OCI-LY3 (cell line): ENCODE results near the gene RIN3.

Experiments
- EZH2phosphoT487 ChIP-seq: fragments of 200-600 bp; shearing (Covaris generic); IDR thresholded peaks from 2 replicates; pipeline ENCODE4 v1.6.1; 2018; ENCODE audit warnings: antibody characterized with exemption, mixed run types, low read depth
- TF ChIP-seq, protein P1 (sequence below): fragments of 200-600, 300-600 bp; sonication (generic); IDR thresholded peaks from 2 replicates; pipeline ENCODE4 v1.5.1; 2014; ENCODE audit warnings: antibody characterized with exemption, low read length, low read depth

GRCh38 chr14:92517761-92518160 is 4.2 kb downstream of the RIN3 start:
- TF ChIP-seq EZH2phosphoT487: no peak
- TF ChIP-seq, protein P1, sequence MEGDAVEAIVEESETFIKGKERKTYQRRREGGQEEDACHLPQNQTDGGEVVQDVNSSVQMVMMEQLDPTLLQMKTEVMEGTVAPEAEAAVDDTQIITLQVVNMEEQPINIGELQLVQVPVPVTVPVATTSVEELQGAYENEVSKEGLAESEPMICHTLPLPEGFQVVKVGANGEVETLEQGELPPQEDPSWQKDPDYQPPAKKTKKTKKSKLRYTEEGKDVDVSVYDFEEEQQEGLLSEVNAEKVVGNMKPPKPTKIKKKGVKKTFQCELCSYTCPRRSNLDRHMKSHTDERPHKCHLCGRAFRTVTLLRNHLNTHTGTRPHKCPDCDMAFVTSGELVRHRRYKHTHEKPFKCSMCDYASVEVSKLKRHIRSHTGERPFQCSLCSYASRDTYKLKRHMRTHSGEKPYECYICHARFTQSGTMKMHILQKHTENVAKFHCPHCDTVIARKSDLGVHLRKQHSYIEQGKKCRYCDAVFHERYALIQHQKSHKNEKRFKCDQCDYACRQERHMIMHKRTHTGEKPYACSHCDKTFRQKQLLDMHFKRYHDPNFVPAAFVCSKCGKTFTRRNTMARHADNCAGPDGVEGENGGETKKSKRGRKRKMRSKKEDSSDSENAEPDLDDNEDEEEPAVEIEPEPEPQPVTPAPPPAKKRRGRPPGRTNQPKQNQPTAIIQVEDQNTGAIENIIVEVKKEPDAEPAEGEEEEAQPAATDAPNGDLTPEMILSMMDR: no peak
